ENCODE measurements around the gene KDM3A. TPM values are rescaled to one million over a fixed set of nuclear protein-coding genes. Genes with fewer than 3 reads are reported as not detected.
"Not testable (repeated sequence)": the region's sequence is repeated elsewhere in the genome, so short reads cannot be mapped to it uniquely, and the experiment has no call there.

Gene KDM3A
- total RNA-seq, 2 donors from 2014 or later = 31.8 to 34.4 TPM

DNA sequence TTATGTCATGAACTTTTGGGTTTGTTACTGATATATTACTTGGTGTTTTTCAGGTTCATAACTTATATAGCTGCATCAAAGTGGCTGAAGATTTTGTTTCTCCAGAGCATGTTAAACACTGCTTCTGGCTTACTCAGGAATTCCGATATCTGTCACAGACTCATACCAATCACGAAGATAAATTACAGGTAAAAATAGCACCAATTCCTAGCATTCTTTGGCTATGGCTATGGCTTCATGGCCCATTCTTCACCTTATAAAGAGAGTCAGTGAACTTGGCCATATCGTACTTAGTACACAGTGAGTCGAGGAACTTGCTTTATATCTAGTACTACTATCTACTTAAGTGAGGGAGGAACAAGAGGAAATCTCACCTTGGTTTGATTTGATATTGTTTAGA lies 49.9 kb downstream of the KDM3A start:
- TF ChIP-seq, protein P1, sequence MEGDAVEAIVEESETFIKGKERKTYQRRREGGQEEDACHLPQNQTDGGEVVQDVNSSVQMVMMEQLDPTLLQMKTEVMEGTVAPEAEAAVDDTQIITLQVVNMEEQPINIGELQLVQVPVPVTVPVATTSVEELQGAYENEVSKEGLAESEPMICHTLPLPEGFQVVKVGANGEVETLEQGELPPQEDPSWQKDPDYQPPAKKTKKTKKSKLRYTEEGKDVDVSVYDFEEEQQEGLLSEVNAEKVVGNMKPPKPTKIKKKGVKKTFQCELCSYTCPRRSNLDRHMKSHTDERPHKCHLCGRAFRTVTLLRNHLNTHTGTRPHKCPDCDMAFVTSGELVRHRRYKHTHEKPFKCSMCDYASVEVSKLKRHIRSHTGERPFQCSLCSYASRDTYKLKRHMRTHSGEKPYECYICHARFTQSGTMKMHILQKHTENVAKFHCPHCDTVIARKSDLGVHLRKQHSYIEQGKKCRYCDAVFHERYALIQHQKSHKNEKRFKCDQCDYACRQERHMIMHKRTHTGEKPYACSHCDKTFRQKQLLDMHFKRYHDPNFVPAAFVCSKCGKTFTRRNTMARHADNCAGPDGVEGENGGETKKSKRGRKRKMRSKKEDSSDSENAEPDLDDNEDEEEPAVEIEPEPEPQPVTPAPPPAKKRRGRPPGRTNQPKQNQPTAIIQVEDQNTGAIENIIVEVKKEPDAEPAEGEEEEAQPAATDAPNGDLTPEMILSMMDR (conservative IDR thresholded peaks at IDR 0.05) = no peak
- H3K4me1 ChIP-seq (ENCODE audit: control insufficient read depth, insufficient read depth, low read length) = no peaks in the 10 kb centered on the region
- peaks cover 89% of the 10 kb centered on the region for H3K36me3 Mint-ChIP-seq (ENCODE audit: low read depth)
- WGBS, 2 experiments (ENCODE audit: insufficient coverage in 1 of 2, insufficient read length in 1 of 2) = 93 to 94% methylated on average over 2 to 4 of the region's 4 CpGs
- no peak overlapping the region for H3K4me3 Mint-ChIP-seq
- no peak for DNase-seq
- no peak overlapping the region for H3K27ac Mint-ChIP-seq
- no peaks in the 10 kb centered on the region for H3K27me3 ChIP-seq (ENCODE audit: control insufficient read depth, insufficient read depth, low read length, poor library complexity, severe bottlenecking)
- no peak overlapping the region for H3K27ac ChIP-seq (ENCODE audit: low read depth, low read length)
- H3K9me3 ChIP-seq (ENCODE audit: control insufficient read depth, low read length) = peaks cover 12% of the 10 kb centered on the region
- no peaks in the 10 kb centered on the region for H3K27me3 Mint-ChIP-seq (ENCODE audit: insufficient read depth)
- H3K4me3 ChIP-seq (ENCODE audit: low read length) = no peak overlapping the region
- peaks cover 100% of the 10 kb centered on the region for H3K36me3 ChIP-seq (ENCODE audit: control insufficient read depth, insufficient read depth, low read length)
- H3K9ac ChIP-seq (ENCODE audit: extremely low read depth, low read length, poor library complexity, severe bottlenecking) = no peak overlapping the region
- H3K4me1 Mint-ChIP-seq = no peaks in the 10 kb centered on the region
- peaks cover 10% of the 10 kb centered on the region for H3K9me3 Mint-ChIP-seq

DNA sequence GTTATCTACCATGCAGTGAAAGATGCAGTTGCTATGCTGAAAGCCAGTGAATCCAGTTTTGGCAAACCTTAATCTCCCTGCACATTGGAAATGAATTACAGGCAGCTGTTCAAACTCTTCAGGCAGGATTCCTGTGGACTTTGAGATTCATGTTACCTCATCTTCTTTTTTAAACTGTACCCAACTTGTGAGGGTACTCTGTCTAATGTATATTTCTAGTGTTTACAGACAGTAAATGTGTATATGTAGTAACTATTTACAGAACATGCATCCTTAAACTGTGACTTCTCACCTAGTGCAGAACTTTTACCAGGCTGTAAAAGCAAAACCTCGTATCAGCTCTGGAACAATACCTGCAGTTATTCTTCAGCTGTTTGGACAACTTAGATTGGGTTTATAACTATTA lies 50.9 kb downstream of the KDM3A start:
- TF ChIP-seq, protein P1 (conservative IDR thresholded peaks at IDR 0.05) = no peak
- Histone ChIP-seq H3K4me3 (ENCODE audit: low read length) (no peak overlapping the region), H3K9me3 (ENCODE audit: control insufficient read depth, low read length) (peaks cover 20% of the 10 kb centered on the region), H3K36me3 (ENCODE audit: control insufficient read depth, insufficient read depth, low read length) (peaks cover 100% of the 10 kb centered on the region), H3K9ac (ENCODE audit: extremely low read depth, low read length, poor library complexity, severe bottlenecking) (no peak overlapping the region), H3K27me3 (ENCODE audit: control insufficient read depth, insufficient read depth, low read length, poor library complexity, severe bottlenecking) (no peaks in the 10 kb centered on the region), H3K27ac (ENCODE audit: low read depth, low read length) (no peak overlapping the region), H3K4me1 (ENCODE audit: control insufficient read depth, insufficient read depth, low read length) (no peaks in the 10 kb centered on the region)
- no peaks in the 10 kb centered on the region for H3K27me3 Mint-ChIP-seq (ENCODE audit: insufficient read depth)
- DNase-seq = no peak
- no peak overlapping the region for H3K27ac Mint-ChIP-seq
- peaks cover 10% of the 10 kb centered on the region for H3K9me3 Mint-ChIP-seq
- WGBS, 2 experiments (ENCODE audit: insufficient coverage in 1 of 2, insufficient read length in 1 of 2) = 79 to 100% methylated on average over 1 of the region's 1 CpG
- H3K4me3 Mint-ChIP-seq = no peak overlapping the region
- no peaks in the 10 kb centered on the region for H3K4me1 Mint-ChIP-seq
- H3K36me3 Mint-ChIP-seq (ENCODE audit: low read depth) = peaks cover 90% of the 10 kb centered on the region

DNA sequence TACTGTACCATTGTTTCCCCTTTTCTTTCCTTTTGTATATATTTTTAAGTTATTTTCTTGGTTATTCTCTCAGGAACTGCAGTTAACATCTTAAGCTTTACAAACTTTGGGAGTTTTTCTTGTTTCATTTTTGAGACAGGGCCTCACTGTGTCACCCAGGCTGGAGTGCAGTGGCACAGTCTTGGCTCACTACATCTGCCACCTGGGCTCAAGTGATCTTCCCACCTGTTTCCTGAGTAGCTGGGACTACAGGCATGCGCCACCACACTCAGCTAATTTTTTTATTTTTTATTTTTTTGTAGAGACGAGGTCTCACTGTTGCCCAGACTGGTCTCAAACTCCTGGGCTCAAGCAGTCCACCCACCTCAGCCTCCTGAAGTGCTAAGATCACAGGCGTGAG lies 55.2 kb downstream of the KDM3A start:
- Histone ChIP-seq H3K36me3 (ENCODE audit: control insufficient read depth, insufficient read depth, low read length) (peaks cover 99% of the 10 kb centered on the region), H3K9me3 (ENCODE audit: control insufficient read depth, low read length) (peaks cover 62% of the 10 kb centered on the region)
- H3K27ac ChIP-seq (ENCODE audit: low read depth, low read length); H3K9ac ChIP-seq (ENCODE audit: extremely low read depth, low read length, poor library complexity, severe bottlenecking); DNase-seq; H3K4me1 ChIP-seq (ENCODE audit: control insufficient read depth, insufficient read depth, low read length); H3K4me3 ChIP-seq (ENCODE audit: low read length); H3K27me3 Mint-ChIP-seq (ENCODE audit: insufficient read depth); H3K27me3 ChIP-seq (ENCODE audit: control insufficient read depth, insufficient read depth, low read length, poor library complexity, severe bottlenecking); H3K4me1 Mint-ChIP-seq; H3K27ac Mint-ChIP-seq; H3K4me3 Mint-ChIP-seq: not testable (repeated sequence)
- peaks cover 97% of the 10 kb centered on the region for H3K36me3 Mint-ChIP-seq (ENCODE audit: low read depth)
- H3K9me3 Mint-ChIP-seq = peaks cover 49% of the 10 kb centered on the region
- WGBS, 2 experiments (ENCODE audit: insufficient coverage in 1 of 2, insufficient read length in 1 of 2) = 83 to 95% methylated on average over 1 to 3 of the region's 3 CpGs
